MG63 (cell line): ENCODE data around the gene GATM. TPM values are rescaled to one million over a fixed set of nuclear protein-coding genes. Genes with fewer than 3 reads are reported as not detected.
"Not testable (repeated sequence)": the region's sequence is repeated elsewhere in the genome, so short reads cannot be mapped to it uniquely, and the experiment has no call there.

ENCODE experiments used
- DNase-seq: peaks from one replicate; pipeline ENCODE4 v3.0.0-alpha.2; 2020
- H3K27me3 ChIP-seq: fragments of 250-450 bp; sonication (Bioruptor Pico); 2 replicates; pipeline ENCODE4 v1.5.1; 2020; ENCODE audit warnings: mild to moderate bottlenecking, moderate library complexity
- H3K36me3 ChIP-seq: fragments of 250-450 bp; sonication (Bioruptor Pico); 2 replicates; pipeline ENCODE4 v1.5.1; 2020; ENCODE audit warnings: mild to moderate bottlenecking, moderate library complexity
- H3K4me3 ChIP-seq: fragments of 250-450 bp; sonication (Bioruptor Pico); 2 replicates; pipeline ENCODE4 v1.5.1; 2020; ENCODE audit warnings: mild to moderate bottlenecking, moderate library complexity
- H3K9me3 ChIP-seq: fragments of 250-450 bp; sonication (Bioruptor Pico); 2 replicates; pipeline ENCODE4 v1.5.1; 2020; ENCODE audit warnings: mild to moderate bottlenecking, moderate library complexity
- total RNA-seq: library from RNA; depleted of rRNA; stranded (reverse); fragments of >200 nt; shearing (Covaris generic); gene quantifications from 2 replicates; pipeline ENCODE4 v1.2.3, GENCODE V29; 2014; ENCODE audit warnings: low replicate concordance

Gene GATM
- total RNA-seq, 1 experiment from 2014 or later = 0.23 TPM

DNA sequence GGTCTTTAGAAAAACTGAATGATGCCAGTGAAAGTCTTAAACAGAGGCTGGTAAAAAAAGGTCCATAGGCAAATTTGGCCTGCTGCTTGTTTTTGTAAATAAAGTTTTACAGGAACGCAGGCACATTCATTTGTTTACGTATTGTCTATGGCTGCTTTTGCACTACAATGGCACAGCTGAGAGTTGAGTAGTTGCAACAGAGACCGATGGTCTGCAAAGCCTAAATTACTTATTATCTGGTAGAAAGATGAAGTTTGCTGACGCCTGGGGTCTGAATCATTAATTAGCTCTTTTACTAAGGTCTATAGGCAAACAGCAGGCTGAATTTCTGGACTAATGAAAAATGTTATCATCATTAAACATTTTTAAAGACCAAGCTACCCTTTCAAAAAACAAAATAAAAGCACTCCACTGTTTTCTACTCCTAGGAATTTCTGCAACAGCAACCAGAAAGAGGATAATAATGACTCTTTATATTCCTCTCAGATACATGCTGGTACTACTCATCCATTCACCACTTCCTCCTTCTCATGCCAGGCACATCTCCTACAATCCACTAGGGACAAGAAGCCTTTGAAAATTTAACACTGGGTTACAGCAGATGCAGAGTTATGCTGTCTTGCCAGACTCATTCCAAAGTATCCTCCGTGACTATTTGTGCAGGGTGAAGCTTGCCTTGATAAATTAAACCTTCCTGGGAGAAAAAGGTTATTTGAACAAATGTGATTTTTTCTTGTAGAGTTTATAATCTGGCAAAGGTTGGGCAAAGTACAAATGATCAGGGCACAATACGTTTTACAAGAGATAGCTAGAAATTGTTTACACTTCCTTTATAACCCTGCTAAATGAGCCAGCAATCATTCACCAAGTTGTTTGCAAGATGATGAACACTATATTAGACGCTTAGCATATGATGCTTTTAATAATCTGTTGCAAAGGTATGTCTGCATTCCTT, 6.0 kb downstream of the GATM start:
- Histone ChIP-seq H3K27me3 (peaks cover 22% of the 10 kb centered on the region), H3K36me3 (no peaks in the 10 kb centered on the region), H3K9me3 (no peaks in the 10 kb centered on the region), H3K4me3 (no peak overlapping the region)
- no peak for DNase-seq

DNA sequence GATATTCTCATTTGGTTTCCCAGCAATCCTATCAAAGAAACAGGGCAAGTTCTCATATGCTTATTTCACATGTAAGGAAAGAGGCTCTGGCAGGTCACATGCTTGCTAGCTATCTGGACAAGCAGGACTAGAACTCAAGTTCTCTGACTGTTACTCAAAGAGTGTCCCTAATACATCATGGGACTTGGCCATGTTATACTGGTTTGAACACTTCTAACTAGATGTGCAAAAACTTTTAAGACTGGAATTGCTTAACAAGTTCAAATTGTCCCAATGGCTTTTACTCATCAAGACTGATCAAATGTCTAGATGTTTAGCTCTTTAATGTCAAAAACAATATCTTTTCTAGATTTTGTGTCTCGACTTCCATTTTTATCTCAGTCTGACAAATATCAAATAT, 6.8 kb downstream of the GATM start:
- DNase-seq = no peak
- Histone ChIP-seq H3K4me3 (no peak overlapping the region), H3K9me3 (no peaks in the 10 kb centered on the region), H3K27me3 (peaks cover 14% of the 10 kb centered on the region), H3K36me3 (no peaks in the 10 kb centered on the region)

DNA sequence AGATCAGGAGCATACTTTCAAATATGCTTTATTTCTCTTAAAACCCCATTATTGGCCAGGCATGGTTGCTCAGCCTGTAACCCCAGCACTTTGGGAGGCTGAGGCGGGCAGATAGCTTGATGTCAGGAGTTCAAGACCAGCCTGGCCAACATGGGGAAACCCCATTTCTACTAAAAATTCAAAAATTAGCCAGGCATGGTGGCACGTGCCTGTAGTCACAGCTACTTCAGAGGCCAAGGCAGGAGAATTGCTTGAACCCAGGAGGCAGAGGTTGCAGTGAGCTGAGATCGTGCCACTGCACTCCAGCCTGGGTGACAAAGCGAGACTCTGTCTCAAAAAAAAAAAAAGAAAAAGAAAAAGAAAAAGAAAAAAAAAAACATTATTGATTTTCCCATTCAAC, 8.3 kb downstream of the GATM start:
- H3K9me3 ChIP-seq, H3K36me3 ChIP-seq, H3K4me3 ChIP-seq, DNase-seq: not testable (repeated sequence)
- peaks cover 12% of the 10 kb centered on the region; the same call in 1 of the 2 replicates for H3K27me3 ChIP-seq

DNA sequence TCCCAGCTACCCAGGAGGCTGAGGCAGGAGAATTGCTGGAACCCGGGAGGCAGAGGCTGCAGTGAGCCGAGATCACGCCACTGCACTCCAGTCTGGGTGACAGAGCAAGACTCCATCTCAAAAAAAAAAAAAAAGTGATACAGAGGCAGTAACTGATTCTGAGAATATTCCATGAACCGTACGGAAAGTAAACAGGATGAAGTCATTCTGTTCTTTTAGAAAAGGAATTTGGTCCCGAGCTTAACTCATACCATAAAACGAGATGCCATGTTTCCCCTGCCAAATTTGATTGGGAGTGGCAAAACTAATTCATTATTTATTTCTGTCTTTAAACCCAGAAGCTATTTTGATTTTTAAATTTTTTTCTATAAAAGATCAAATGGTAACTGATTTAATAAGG, 11.1 kb downstream of the GATM start:
- peaks cover 12% of the 10 kb centered on the region; the same call in 1 of the 2 replicates for H3K27me3 ChIP-seq
- H3K4me3 ChIP-seq, H3K36me3 ChIP-seq, DNase-seq, H3K9me3 ChIP-seq: not testable (repeated sequence)

DNA sequence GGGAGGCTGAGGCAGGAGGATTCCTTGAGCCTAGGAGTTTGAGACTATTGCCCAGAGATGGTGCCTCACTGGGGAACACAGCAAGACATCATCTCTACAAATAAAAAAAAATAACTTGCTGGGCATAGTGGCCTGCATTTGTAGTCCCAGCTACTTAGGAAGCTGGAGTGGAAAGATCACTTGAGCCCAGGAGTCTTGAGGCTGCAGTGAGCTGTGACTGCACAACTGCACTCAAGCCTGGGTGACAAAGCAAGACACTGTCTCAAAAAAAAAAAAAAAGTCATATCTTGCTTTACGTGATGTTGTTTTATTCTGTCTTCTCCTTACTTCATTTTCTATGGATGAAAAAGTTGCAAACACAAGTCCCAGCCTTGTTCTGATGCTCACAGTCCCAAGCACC, 14.1 kb downstream of the GATM start:
- no peaks in the 10 kb centered on the region for H3K36me3 ChIP-seq
- H3K9me3 ChIP-seq = no peaks in the 10 kb centered on the region
- 0 out of 2 replicates have a peak, but pooled peaks cover 4% of the 10 kb centered on the region for H3K27me3 ChIP-seq
- H3K4me3 ChIP-seq = no peak overlapping the region
- DNase-seq = no peak

DNA sequence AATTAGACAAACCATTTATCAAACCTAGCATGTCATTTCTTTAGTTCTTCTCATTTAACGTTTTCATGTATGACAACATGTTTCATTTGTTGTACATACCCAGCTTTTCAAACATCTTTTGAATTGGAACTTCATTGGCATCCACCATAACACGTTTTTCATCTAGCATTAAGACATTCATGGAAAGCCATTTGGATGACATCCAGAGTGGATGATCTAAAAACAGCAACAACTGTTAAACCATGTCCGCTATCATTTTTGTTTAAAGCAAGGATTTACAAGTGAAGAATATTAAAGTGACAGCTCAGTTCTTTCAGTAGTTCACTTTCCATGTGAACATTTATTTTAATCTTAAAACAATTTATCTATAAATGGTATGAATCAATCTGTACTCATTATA, 14.5 kb downstream of the GATM start:
- H3K9me3 ChIP-seq = no peaks in the 10 kb centered on the region
- no peak overlapping the region for H3K4me3 ChIP-seq
- no peaks in the 10 kb centered on the region for H3K36me3 ChIP-seq
- DNase-seq = no peak
- H3K27me3 ChIP-seq = 0 out of 2 replicates have a peak, but pooled peaks cover 2% of the 10 kb centered on the region

DNA sequence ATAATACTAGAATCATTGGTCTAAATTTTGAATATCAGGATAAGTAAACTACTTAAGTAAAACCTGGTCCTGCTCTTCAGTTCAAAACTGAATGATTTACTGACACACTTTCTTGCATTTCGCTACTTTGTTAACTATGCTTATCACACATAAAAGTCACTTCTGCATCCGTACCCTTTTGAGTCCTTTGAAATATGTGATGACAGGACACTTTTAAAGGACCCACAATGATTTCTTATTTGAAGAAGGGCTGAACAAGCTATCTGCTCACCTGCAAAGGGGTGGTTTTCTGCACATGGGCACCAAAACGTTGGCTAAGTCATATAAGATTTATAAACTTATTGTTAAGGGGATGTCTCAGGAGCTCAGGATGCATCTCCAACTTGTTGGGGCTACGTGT, 15.0 kb downstream of the GATM start:
- no peaks in the 10 kb centered on the region for H3K36me3 ChIP-seq
- DNase-seq = no peak
- no peaks in the 10 kb centered on the region for H3K9me3 ChIP-seq
- no peak overlapping the region for H3K4me3 ChIP-seq
- H3K27me3 ChIP-seq = no peaks in the 10 kb centered on the region

DNA sequence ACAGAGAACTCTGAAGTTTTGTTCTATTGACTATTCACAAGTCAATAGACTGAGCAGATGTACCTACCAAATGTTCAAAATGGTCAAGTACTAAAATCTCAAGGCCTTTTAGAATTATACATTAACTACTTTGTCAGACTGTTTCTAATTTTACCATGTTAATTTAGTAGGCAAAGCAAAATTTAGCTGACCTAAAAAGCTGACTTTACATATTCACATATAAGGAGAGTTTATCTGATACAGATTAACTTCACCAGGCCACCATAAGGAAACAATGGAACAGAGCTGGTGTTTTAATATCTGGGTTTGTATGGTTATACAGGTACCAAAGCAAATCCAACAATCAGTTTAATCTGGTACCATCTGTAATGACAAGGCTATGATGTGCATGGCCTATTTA, 15.9 kb downstream of the GATM start:
- Histone ChIP-seq H3K9me3 (no peaks in the 10 kb centered on the region), H3K4me3 (no peak overlapping the region), H3K27me3 (no peaks in the 10 kb centered on the region), H3K36me3 (no peaks in the 10 kb centered on the region)
- no peak for DNase-seq

DNA sequence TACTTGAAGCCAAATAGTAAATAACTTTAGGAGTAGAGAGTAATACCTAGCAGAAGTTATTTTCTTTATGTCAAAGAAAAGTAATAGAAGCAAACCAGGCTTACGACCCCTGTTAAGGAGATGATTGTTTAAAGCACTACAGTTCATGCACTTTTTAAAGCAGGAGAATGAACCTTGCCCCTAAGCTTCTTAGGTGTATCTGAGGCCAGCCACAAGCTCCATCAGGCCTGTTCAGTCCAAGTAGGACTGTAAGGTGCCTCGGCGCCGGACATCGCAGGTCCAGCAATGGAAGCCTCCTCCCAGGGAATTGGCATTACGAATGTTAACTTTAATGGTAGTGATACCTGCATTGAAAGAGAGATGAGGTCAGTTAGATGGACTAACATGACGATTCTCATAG, 16.5 kb downstream of the GATM start:
- H3K36me3 ChIP-seq = no peaks in the 10 kb centered on the region
- H3K9me3 ChIP-seq = no peaks in the 10 kb centered on the region
- no peak for DNase-seq
- no peak overlapping the region for H3K4me3 ChIP-seq
- no peaks in the 10 kb centered on the region for H3K27me3 ChIP-seq

DNA sequence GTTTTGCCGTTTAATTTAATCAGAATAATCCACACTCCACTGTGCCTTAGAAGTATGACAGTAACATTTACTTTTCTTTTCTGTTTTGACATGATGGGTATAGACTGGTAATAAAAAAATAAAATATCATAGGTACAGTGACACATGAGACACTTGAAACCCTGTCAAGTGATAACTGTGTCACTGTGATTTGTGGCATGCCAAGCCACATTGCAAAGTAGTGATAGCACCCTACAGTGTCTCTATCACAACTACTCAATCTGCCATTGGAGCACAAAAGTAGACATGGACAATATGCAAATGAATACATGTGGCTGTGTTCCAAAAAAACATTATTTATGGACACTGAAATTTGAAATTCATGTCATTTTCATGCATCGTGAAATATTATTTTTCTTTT, 22.5 kb downstream of the GATM start:
- no peaks in the 10 kb centered on the region; the same call in 1 of the 2 replicates for H3K27me3 ChIP-seq
- H3K4me3 ChIP-seq = no peak overlapping the region
- H3K36me3 ChIP-seq = no peaks in the 10 kb centered on the region
- DNase-seq = no peak
- no peaks in the 10 kb centered on the region for H3K9me3 ChIP-seq

DNA sequence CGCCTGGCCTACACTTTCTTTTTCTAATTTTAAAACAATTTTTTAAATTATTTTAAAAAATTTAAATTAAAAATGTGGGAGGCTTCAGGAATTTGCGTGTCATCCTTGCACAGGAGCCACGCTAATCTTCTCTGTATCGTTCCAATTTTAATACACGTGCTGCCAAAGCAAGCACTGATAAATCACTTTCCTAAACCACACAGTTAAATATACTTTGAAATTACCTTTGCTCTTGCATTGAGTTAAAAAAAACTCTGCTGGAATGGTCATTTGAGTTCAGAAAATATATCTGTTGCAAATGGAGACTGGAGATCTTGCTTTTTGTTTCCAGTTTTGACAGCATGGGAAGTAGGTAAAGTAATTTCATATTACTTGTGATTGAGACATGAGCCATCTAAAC, 23.6 kb downstream of the GATM start:
- H3K36me3 ChIP-seq = no peaks in the 10 kb centered on the region
- no peaks in the 10 kb centered on the region; the same call in 1 of the 2 replicates for H3K27me3 ChIP-seq
- no peak overlapping the region for H3K4me3 ChIP-seq
- no peak for DNase-seq
- no peaks in the 10 kb centered on the region for H3K9me3 ChIP-seq

DNA sequence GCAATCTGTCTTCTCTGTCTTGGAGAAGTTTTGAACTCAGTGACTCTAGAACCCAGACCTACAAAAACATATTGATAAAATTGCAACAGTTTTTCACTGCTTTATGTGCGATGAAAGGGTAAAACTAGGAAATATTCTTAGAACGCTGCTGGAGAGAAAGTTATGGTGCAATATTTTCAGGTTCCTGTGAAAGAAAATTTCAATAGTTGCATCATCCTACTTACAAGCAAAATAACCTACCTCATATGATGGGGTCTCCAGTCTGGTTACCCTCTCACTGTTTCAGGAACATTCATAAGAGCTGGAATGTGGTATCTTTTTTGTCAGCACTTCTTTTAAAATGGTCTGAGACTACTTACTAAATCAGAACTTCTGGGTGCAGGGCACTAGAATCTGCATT, 27.1 kb downstream of the GATM start:
- Histone ChIP-seq H3K27me3 (no peaks in the 10 kb centered on the region; the same call in 1 of the 2 replicates), H3K36me3 (no peaks in the 10 kb centered on the region), H3K4me3 (no peak overlapping the region), H3K9me3 (no peaks in the 10 kb centered on the region)
- no peak for DNase-seq

DNA sequence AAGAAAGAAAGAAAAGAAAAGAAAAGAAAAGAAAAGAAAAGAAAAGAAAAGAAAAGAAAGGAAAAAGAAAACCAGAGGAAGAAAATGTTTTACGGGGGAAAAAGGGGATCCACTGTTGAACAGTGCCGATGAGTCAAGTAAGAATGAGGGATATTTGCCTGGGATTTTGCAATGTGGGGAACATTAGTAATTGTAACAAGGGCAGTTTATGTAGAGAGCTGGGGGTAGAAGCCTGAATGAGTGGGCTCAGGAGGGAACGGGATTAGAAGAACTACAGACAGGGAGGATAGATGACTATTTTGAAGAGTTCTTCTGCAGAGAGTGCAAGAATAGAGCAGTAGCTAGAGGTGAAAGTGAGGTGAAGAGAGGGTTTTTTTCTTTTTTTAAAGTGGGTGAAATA, 28.7 kb downstream of the GATM start:
- Histone ChIP-seq H3K27me3 (no peaks in the 10 kb centered on the region; the same call in 1 of the 2 replicates), H3K9me3 (no peaks in the 10 kb centered on the region), H3K4me3 (no peak overlapping the region), H3K36me3 (no peaks in the 10 kb centered on the region)
- DNase-seq = no peak

DNA sequence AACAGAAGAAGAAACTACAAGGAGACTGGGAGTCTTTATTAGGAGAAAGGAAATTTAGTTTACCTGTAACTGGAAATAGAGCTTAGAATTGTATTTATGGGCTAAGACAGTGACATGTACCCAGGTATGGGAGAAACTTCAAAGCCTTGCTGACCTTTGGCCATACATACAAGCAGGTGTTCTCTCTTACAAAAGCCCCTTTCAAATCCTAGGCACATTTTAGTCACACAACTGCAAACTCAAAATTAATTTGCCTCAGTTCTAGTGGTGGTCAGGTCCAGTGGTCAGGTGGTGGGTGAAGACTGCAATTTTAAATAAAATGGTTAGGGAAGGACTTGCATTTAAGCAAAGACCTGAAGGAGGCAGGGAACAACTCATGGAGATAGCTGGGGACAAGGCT, 30.4 kb downstream of the GATM start:
- Histone ChIP-seq H3K27me3 (no peaks in the 10 kb centered on the region; the same call in 1 of the 2 replicates), H3K9me3 (no peaks in the 10 kb centered on the region), H3K4me3 (no peak overlapping the region), H3K36me3 (no peaks in the 10 kb centered on the region)
- DNase-seq = no peak

DNA sequence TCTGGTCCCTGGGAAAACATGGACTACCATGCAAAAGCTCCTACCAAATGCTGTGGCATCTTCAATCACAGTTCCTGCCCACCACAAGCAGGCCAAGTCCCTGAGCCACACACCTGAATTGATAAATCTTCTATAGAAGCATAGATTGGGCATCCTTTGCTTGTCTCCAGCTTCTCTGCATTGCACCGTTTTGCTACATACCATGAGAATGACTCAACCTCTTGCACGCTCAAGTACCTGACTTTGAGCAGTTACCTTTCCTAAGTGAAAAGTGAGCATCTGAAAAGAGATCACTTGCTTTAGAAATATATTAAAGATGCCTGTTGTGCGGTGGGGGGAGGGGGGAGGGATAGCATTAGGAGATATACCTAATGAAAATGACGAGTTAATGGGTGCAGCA, 31.3 kb downstream of the GATM start:
- H3K4me3 ChIP-seq = no peak overlapping the region
- H3K27me3 ChIP-seq = no peaks in the 10 kb centered on the region; the same call in 1 of the 2 replicates
- DNase-seq = no peak
- no peaks in the 10 kb centered on the region for H3K9me3 ChIP-seq
- H3K36me3 ChIP-seq = no peaks in the 10 kb centered on the region

DNA sequence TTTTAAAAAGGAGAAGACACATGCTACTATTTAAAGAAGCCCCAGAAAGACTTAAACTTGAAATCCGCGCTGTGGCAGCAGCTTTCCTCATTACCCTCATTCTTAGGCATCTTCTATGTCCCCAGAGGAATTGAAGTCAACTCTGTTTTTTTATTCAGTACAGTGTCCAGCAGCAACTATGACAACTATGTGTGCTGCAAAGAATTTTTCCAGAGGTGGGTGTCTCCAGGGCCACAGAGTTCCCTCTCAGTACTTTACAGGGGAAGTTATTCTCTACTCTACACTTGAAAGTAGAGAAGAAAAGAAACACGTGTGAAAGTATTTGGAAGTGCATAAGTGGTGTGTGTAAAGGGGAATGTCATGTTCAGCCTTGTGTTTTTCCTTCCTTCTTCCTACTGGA, 32.0 kb downstream of the GATM start:
- H3K27me3 ChIP-seq = no peaks in the 10 kb centered on the region
- DNase-seq = no peak
- no peaks in the 10 kb centered on the region for H3K36me3 ChIP-seq
- H3K9me3 ChIP-seq = no peaks in the 10 kb centered on the region
- H3K4me3 ChIP-seq = no peak overlapping the region

DNA sequence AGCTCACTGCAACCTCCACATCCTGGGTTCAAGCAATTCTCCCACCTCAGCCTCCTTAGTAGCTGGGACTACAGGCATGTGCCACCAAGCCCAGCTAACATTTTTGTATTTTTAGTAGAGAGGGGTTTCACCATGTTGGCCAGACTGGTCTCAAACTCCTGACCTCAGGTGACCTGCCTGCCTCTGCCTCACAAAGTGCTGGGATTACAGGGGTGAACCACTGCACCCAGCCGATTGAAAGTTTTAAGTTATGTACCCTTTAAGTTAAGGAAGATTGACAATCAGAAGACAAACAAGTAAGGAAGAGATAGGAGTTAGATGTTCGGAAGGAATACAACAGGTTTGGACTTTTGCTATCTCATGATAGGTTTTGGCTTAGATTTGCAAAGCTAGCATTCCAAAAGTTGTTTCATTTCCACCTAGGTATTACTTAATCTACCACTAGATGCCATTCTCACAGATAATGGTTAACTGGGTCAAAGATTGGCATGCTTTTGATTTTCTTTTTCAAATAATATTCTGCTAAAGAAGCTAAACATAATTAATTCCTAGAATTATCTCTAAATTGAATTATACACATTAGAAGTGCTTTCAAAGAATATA, 35.0 kb downstream of the GATM start:
- Histone ChIP-seq H3K9me3 (no peaks in the 10 kb centered on the region), H3K4me3 (no peak overlapping the region), H3K36me3 (no peaks in the 10 kb centered on the region), H3K27me3 (peaks cover 2% of the 10 kb centered on the region; the same call in 1 of the 2 replicates)
- DNase-seq = no peak

DNA sequence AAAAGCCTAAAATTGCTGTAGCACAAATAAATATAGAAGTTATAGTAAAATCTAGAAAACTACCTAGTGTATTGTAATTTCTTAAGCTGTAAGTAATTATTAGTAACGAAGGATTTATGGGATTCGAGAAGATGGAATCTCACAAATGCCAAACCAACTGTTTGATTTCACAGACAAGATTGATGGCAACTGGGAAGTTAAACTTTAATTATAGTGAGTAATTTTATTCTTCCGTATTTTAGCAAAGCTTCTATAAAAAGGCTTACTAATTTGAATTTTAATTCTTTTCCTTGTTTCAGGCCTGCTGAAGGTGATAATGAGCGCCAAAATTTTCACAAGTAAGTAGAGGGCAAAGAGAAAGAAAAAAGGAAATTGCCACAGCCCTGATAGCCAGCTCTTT, 36.6 kb downstream of the GATM start:
- Histone ChIP-seq H3K27me3 (peaks cover 2% of the 10 kb centered on the region; the same call in 1 of the 2 replicates), H3K9me3 (no peaks in the 10 kb centered on the region), H3K4me3 (no peak overlapping the region), H3K36me3 (no peaks in the 10 kb centered on the region)
- no peak for DNase-seq
